NCI-H2227 (cell line): ENCODE results near the gene PFN4.

ENCODE experiments used
- DNase-seq: peaks from one replicate; lab custom pipeline; 2025; ENCODE audit not compliant: unreplicated experiment; lab: John Stamatoyannopoulos, UW

The PFN4 gene

DNA sequence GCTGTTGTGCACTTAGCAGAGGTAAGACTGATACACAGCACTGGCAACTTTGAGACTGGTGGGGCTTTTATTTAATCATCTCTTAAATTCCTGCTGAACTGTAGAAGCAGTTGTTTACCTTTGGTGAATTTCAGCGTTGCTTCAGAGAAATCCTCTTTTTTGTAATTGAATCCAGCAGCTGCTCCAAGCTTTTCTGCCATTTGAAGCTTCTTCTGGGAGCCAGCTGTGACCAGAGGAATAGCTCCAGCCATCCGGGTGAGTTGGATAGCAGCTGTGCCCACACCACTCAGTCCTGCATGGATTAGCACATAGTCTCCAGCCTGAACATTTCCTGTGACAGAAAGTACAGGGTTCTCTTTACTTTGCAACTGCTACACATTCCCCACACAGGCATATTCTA is 42.4 kb downstream of the PFN4 start:
- DNase-seq: no peak

DNA sequence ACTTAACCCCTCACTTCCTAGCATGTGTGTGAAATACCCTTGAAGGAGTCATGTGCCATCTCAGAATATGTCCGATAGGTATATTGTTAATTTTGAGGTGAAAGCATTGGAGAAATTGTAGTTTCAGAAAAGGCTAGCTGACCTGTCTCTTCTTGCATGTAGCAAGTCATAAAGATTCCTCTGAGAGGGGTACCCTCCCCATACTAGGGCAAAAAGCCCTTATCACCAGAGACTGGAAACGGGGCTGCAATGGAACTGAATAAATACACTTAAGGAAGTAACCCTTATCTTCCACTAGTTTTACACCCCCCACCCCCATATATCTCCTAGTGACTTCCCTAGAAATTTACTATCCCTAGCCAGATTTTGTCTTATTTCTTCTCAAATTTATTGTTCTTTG is 45.3 kb downstream of the PFN4 start:
- DNase-seq: no peak

DNA sequence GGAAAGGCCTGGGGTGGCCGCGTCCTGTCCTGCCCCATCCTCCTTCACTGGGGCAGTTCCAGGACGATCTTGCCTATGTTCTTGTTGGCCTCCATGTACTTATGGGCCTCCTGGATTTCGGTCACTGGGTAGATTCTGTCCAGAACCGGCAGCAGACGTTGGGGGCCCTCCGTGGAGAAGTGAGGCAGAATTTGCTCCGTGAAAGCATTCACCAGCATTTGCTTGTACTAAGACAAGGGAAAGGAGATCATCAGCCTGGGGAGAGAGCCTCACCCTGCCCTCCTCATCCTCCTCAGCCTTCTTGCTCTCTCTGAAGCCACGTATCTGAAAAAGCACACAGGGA is 45.6 kb downstream of the PFN4 start:
- no peak for DNase-seq

DNA sequence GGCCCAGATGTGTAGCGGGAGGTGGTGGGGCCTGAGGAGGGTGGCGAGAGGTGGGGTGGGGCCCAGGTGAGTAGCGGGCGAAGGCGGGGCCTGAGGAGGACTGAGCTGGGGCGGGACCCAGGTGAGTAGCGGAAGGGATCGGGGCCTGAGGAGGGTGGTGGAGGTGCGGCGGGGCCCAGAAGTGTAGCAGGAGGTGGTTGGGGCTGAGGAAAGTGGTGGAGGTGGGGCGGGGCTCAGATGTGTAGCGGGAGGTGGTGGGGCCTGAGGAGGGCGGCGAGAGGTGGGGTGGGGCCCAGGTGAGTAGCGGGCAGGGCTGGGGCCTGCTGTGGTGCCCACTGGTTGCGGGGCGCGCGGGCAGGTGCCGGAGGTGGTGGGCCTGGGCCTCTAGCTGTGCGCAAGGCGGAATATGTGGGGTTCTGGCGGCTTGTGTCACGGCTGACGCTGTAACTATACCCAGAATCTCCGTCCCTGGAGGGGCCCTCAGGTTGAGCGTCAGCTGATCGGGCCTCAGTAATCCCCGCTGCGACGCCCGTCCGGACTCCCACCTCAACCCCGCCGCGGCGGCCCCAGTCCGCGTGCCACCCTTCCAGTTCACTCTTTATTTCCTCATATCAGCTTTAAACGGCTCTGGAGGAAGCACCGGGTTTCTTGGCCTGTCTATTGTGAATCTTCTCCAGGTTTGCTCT is 46.1 kb downstream of the PFN4 start:
- peak; percentile 59 for DNase-seq

DNA sequence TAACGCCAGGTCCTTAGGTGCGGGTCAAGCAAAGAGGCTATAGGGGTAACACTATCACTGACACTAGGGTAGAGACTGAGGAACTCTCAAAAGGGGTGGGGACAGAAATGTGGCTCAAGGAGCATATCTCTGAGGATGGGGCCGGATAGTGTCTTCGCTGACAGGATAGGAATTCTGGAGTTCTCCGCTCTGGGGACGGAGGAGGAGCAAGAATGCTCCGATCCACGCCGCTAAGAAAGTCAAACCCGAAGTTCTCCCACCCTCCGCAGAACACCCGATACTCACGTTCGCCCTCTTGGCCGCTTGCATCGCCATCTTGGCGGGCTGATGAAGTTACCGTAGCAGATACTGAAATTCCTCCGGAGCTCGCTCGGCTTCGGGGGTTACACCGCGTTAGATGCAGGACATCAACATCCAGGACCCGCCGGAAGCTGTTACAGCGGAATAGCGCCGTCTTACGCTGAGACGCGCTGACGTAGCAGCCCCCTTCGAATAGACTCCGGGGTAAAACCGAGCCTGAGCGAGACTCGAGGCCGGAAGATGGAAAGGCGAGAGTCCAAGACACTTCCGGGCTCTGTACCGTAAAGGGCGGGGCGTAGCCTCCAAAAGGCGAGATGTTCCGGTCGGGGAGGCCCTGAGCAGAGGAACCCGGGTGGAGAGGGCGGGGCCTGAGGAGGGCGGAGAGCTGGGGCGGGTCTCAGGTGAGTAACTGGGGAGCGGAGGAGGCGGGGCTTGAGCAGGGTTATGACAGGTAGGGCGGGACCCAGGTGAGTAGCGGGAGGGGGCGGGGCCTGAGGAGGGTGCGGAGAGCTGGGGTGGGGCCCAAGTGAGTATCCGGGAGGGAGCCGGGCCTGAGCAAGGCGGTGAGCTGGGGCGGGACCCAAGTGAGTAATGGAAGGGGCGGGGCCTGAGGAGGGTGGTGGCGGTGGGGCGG is 47.0 kb downstream of the PFN4 start, which contains the start of gene SF3B6:
Gene SF3B6 (minus strand): TSS at position 412 of the 934 bp plus-strand sequence. CDS start 97 bp downstream, at position 315.
- peak; percentile 100 for DNase-seq

DNA sequence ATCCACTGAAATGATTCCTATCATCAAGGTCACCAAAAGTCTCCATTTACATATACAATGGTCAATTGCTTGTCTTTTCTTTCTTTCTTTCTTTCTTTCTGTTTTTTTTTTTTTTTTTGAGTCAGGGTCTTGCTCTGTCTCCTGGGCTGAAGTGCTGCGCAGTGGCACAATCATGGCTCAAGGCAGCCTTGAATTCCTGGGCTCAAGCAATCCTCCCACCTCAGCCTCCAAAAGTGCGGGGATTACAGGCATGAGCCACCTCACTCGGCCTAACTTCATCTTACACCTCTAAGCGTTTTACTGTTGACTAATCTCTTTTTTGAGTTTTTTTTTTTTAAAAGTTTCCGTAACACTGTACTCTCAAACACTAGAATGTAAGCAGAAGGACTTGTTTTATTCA is 47.9 kb downstream of the PFN4 start:
- no peak for DNase-seq

DNA sequence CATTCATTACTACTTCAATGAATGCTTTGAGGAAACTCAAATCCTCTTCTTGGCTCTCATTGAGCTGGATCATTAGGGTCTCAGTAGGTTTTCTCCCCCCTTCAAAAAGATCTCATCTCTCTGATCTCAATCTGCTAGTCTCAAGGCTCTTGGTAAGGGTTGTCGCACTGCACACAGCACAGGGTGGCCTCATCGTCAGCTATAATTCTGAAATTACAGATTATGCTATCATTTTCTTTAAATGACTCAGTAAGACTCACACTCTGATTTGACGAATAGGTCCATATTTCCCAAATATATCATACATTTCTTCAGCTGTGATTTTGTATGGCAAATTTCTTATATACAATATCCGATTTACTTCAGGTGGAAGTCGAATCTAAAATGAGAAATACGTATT is 49.3 kb downstream of the PFN4 start:
- no peak for DNase-seq

DNA sequence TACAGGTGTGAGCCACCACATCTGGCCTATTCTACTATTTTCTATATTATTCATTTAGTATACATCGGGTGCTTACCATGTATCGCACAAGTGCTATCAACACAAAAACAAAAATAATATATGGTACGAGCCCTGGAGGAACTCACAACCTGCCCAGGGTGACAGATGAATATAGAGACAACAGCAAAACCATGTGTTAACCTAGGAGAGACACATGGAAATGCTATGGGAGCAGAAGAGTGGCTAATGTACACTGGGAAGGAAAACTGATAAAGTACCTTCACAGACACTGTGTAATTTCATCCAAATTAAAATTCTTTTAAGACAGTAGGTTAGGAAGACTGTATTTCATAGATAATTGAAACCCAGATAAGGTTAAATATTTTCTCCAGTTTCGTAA is 50.9 kb downstream of the PFN4 start:
- no peak for DNase-seq

DNA sequence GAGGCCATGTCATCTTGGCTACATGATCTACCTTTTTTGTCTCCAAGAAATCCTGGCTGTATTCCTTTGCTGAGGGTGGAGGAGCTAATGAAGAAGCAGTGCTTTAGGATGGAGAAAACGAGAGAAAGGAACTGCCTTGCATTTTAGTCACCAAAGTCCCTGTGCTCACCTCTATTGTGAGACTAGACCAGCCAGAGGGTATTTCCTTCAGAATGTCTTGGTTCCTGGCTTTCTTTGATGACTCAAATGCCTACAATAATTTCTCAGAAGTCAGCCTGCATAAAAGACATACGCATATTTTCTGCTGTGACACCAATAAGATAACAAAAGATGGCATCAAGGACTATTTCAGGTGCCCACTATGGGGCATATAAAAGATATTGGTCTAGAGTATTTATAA is 57.8 kb downstream of the PFN4 start:
- DNase-seq: no peak
